HTR-8/SVneo (cell line): ENCODE measurements around the gene RHO.

Experiments used
- DNase-seq: peaks from one replicate; pipeline ENCODE4 v3.0.0; 2011; ENCODE audit warnings: low spot score, mixed read lengths; ENCODE audit not compliant: insufficient read length
- FAIRE-seq: peaks from 2 replicates; lab custom pipeline; 2011; peaks lifted over from hg19 to GRCh38; lab: Jason Lieb, UNC

Gene RHO

GRCh38 chr3:129518581-129518980, 9.9 kb upstream of the RHO start:
- DNase-seq (no peak), FAIRE-seq (no peak)

- DNase-seq: no peak
- no peak for FAIRE-seq
Observed at GRCh38 chr3:129519449-129519848, 9.0 kb upstream of the RHO start.

GRCh38 chr3:129519896-129520715, 8.3 kb upstream of the RHO start:
- DNase-seq (no peak), FAIRE-seq (no peak)

- FAIRE-seq: no peak
Observed at GRCh38 chr3:129520960-129521359, 7.5 kb upstream of the RHO start.

GRCh38 chr3:129521611-129522010, 6.8 kb upstream of the RHO start:
- DNase-seq: no peak
- FAIRE-seq: no peak

More at GRCh38 chr3:129520960-129521359, 7.5 kb upstream of the RHO start:
- DNase-seq: no peak

GRCh38 chr3:129522953-129523352, 5.5 kb upstream of the RHO start:
- no peak for DNase-seq
- no peak for FAIRE-seq

- FAIRE-seq: no peak
- DNase-seq: no peak
Observed at GRCh38 chr3:129524081-129524480, 4.4 kb upstream of the RHO start.

- DNase-seq (no peak), FAIRE-seq (no peak)
Observed at GRCh38 chr3:129525341-129525968, 3.0 kb upstream of the RHO start.

GRCh38 chr3:129526121-129526900, 2.1 kb upstream of the RHO start:
- DNase-seq (no peak), FAIRE-seq (no peak)

GRCh38 chr3:129527262-129527661, 1.2 kb upstream of the RHO start:
- DNase-seq (no peak), FAIRE-seq (no peak)

GRCh38 chr3:129529436-129530210, 1.2 kb downstream of the RHO start:
- FAIRE-seq (no peak), DNase-seq (no peak)

GRCh38 chr3:129530251-129530791, 1.9 kb downstream of the RHO start:
- FAIRE-seq: no peak
- no peak for DNase-seq

GRCh38 chr3:129530821-129531220, 2.4 kb downstream of the RHO start:
- FAIRE-seq (no peak), DNase-seq (no peak)

- FAIRE-seq (no peak), DNase-seq (no peak)
Observed at GRCh38 chr3:129531699-129532098, 3.3 kb downstream of the RHO start.

- FAIRE-seq (no peak), DNase-seq (no peak)
Observed at GRCh38 chr3:129532261-129532660, 3.8 kb downstream of the RHO start.

- FAIRE-seq (no peak), DNase-seq (no peak)
Observed at GRCh38 chr3:129533406-129533805, 5.0 kb downstream of the RHO start.

- DNase-seq: no peak
- FAIRE-seq: no peak
Observed at GRCh38 chr3:129534428-129535027, 6.1 kb downstream of the RHO start.

GRCh38 chr3:129535075-129535474, 6.6 kb downstream of the RHO start:
- no peak for DNase-seq
- no peak for FAIRE-seq

GRCh38 chr3:129536374-129536667, 7.9 kb downstream of the RHO start:
- DNase-seq (no peak), FAIRE-seq (no peak)

- DNase-seq (no peak), FAIRE-seq (no peak)
Observed at GRCh38 chr3:129536804-129537203, 8.4 kb downstream of the RHO start.
